Measurements from ENCODE around the gene HES4.

GRCh38 chr1:1024771-1025699, 25.1 kb upstream of the HES4 start:
- TF ChIP-seq, protein P1, sequence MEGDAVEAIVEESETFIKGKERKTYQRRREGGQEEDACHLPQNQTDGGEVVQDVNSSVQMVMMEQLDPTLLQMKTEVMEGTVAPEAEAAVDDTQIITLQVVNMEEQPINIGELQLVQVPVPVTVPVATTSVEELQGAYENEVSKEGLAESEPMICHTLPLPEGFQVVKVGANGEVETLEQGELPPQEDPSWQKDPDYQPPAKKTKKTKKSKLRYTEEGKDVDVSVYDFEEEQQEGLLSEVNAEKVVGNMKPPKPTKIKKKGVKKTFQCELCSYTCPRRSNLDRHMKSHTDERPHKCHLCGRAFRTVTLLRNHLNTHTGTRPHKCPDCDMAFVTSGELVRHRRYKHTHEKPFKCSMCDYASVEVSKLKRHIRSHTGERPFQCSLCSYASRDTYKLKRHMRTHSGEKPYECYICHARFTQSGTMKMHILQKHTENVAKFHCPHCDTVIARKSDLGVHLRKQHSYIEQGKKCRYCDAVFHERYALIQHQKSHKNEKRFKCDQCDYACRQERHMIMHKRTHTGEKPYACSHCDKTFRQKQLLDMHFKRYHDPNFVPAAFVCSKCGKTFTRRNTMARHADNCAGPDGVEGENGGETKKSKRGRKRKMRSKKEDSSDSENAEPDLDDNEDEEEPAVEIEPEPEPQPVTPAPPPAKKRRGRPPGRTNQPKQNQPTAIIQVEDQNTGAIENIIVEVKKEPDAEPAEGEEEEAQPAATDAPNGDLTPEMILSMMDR (IDR thresholded peaks at IDR 0.05): no peak
- TF ChIP-seq POLR2AphosphoS5 (IDR thresholded peaks at IDR 0.05): no peak
- no peak for TF ChIP-seq POLR2A (IDR thresholded peaks at IDR 0.05)
- TF ChIP-seq EP300 (IDR thresholded peaks at IDR 0.05): no peak
